HAP-1 (cell line): ENCODE measurements around the gene JAG1.
A peak's percentile ranks its signal among the peaks of the same experiment; 100 is the strongest.

Experiments used
- DNase-seq, 2 experiments: peaks; one replicate each; pipeline ENCODE4 v3.0.0-alpha.2; 2016 to 2020; ENCODE audit warnings: low spot score in 2 of 2
- H3K27me3 ChIP-seq: fragments of 250-450 bp; sonication (Bioruptor Pico); 2 replicates; pipeline ENCODE4 v1.5.1; 2020; ENCODE audit warnings: low read depth, mild to moderate bottlenecking, moderate library complexity
- H3K36me3 ChIP-seq: fragments of 250-450 bp; sonication (Bioruptor Pico); replicated peaks from 2 replicates; pipeline ENCODE4 v1.5.1; 2020; ENCODE audit warnings: mild to moderate bottlenecking
- H3K4me1 ChIP-seq: fragments of 250-450 bp; sonication (Bioruptor Pico); 2 replicates; pipeline ENCODE4 v1.5.1; 2020; ENCODE audit warnings: mild to moderate bottlenecking
- H3K4me3 ChIP-seq: fragments of 250-450 bp; sonication (Bioruptor Pico); 2 replicates; pipeline ENCODE4 v1.5.1; 2020; ENCODE audit warnings: mild to moderate bottlenecking, moderate library complexity
- H3K9me3 ChIP-seq: fragments of 250-450 bp; sonication (Bioruptor Pico); 2 replicates; pipeline ENCODE4 v1.5.1; 2020; ENCODE audit warnings: mild to moderate bottlenecking, moderate library complexity
- in situ Hi-C: fragments of 300-500 bp; cut with MboI; formaldehyde crosslinking; loops from 3 replicates; pipeline ENCODE4 v1.14.3; 2020; ENCODE audit warnings: low sequenced_read_pairs, inconsistent platforms, mixed read lengths

The JAG1 gene

GRCh38 chr20:10649080-10649796 is 24.6 kb downstream of the JAG1 start:
- Histone ChIP-seq H3K9me3 (no peaks in the 10 kb centered on the region), H3K27me3 (no peaks in the 10 kb centered on the region), H3K4me1 (peaks cover 34% of the 10 kb centered on the region), H3K36me3 (peaks cover 60% of the 10 kb centered on the region), H3K4me3 (no peak overlapping the region)
- in situ Hi-C loops, result no loop called here
- DNase-seq, result peak; percentile 47 to 78

- Histone ChIP-seq H3K4me3 (no peak overlapping the region), H3K9me3 (no peaks in the 10 kb centered on the region), H3K27me3 (no peaks in the 10 kb centered on the region), H3K4me1 (peaks cover 34% of the 10 kb centered on the region), H3K36me3 (peaks cover 62% of the 10 kb centered on the region)
- in situ Hi-C loops, result no loop called here
- no peak for DNase-seq
These were observed 25.1 kb downstream of the JAG1 start for GRCh38 chr20:10648651-10649050.

GRCh38 chr20:10647909-10648308 is 25.9 kb downstream of the JAG1 start:
- Histone ChIP-seq H3K4me1 (peaks cover 34% of the 10 kb centered on the region), H3K27me3 (no peaks in the 10 kb centered on the region), H3K9me3 (no peaks in the 10 kb centered on the region), H3K36me3 (peaks cover 67% of the 10 kb centered on the region), H3K4me3 (no peak overlapping the region)
- no peak for DNase-seq
- in situ Hi-C loops, result no loop called here

GRCh38 chr20:10647471-10647870 is 26.3 kb downstream of the JAG1 start:
- peak; percentile 67 to 74 for DNase-seq
- Histone ChIP-seq H3K36me3 (peaks cover 71% of the 10 kb centered on the region), H3K27me3 (no peaks in the 10 kb centered on the region), H3K9me3 (no peaks in the 10 kb centered on the region), H3K4me3 (no peak overlapping the region), H3K4me1 (peaks cover 34% of the 10 kb centered on the region)
- in situ Hi-C loops, result no loop called here

GRCh38 chr20:10646886-10647420 is 26.8 kb downstream of the JAG1 start:
- peaks cover 34% of the 10 kb centered on the region for H3K4me1 ChIP-seq
- peaks cover 76% of the 10 kb centered on the region for H3K36me3 ChIP-seq
- in situ Hi-C loops, result no loop called here
- no peaks in the 10 kb centered on the region for H3K9me3 ChIP-seq
- H3K4me3 ChIP-seq, result no peak overlapping the region
- H3K27me3 ChIP-seq, result no peaks in the 10 kb centered on the region
- no peak for DNase-seq

- Histone ChIP-seq H3K36me3 (peaks cover 74% of the 10 kb centered on the region), H3K9me3 (no peaks in the 10 kb centered on the region), H3K4me3 (no peak overlapping the region), H3K27me3 (no peaks in the 10 kb centered on the region), H3K4me1 (peaks cover 34% of the 10 kb centered on the region)
- in situ Hi-C loops, result no loop called here
- DNase-seq, result no peak
These were observed 27.8 kb downstream of the JAG1 start for GRCh38 chr20:10646006-10646405.

- peaks cover 80% of the 10 kb centered on the region for H3K36me3 ChIP-seq
- DNase-seq, result no peak
- H3K9me3 ChIP-seq, result no peaks in the 10 kb centered on the region
- no peaks in the 10 kb centered on the region for H3K27me3 ChIP-seq
- peaks cover 29% of the 10 kb centered on the region for H3K4me1 ChIP-seq
- in situ Hi-C loops, result no loop called here
- H3K4me3 ChIP-seq, result no peak overlapping the region
These were observed 28.6 kb downstream of the JAG1 start for GRCh38 chr20:10645205-10645570.

- in situ Hi-C loops, result no loop called here
- Histone ChIP-seq H3K4me3 (no peak overlapping the region), H3K9me3 (no peaks in the 10 kb centered on the region), H3K4me1 (peaks cover 24% of the 10 kb centered on the region), H3K27me3 (no peaks in the 10 kb centered on the region), H3K36me3 (peaks cover 85% of the 10 kb centered on the region)
- no peak for DNase-seq
These were observed 29.2 kb downstream of the JAG1 start for GRCh38 chr20:10644458-10645204.

GRCh38 chr20:10643560-10643873 is 30.3 kb downstream of the JAG1 start:
- peaks cover 90% of the 10 kb centered on the region for H3K36me3 ChIP-seq
- H3K27me3 ChIP-seq, result no peaks in the 10 kb centered on the region
- no peaks in the 10 kb centered on the region for H3K9me3 ChIP-seq
- DNase-seq, result no peak
- in situ Hi-C loops, result no loop called here
- H3K4me1 ChIP-seq, result peaks cover 13% of the 10 kb centered on the region
- no peak overlapping the region for H3K4me3 ChIP-seq

- Histone ChIP-seq H3K4me3 (no peak overlapping the region), H3K4me1 (peaks cover 11% of the 10 kb centered on the region), H3K27me3 (no peaks in the 10 kb centered on the region), H3K36me3 (peaks cover 87% of the 10 kb centered on the region), H3K9me3 (no peaks in the 10 kb centered on the region)
- in situ Hi-C loops, result no loop called here
- DNase-seq, result no peak
These were observed 30.8 kb downstream of the JAG1 start for GRCh38 chr20:10642856-10643559.

- Histone ChIP-seq H3K36me3 (peaks cover 82% of the 10 kb centered on the region), H3K27me3 (no peaks in the 10 kb centered on the region), H3K4me1 (peaks cover 3% of the 10 kb centered on the region), H3K4me3 (no peak overlapping the region), H3K9me3 (no peaks in the 10 kb centered on the region)
- in situ Hi-C loops, result no loop called here
- no peak for DNase-seq
These were observed 31.9 kb downstream of the JAG1 start for GRCh38 chr20:10641893-10642292.

- Histone ChIP-seq H3K36me3 (peaks cover 78% of the 10 kb centered on the region), H3K4me1 (peaks cover 3% of the 10 kb centered on the region; the same call in 1 of the 2 replicates), H3K9me3 (no peaks in the 10 kb centered on the region), H3K4me3 (no peak overlapping the region), H3K27me3 (no peaks in the 10 kb centered on the region)
- in situ Hi-C loops, result no loop called here
- DNase-seq, result no peak
These were observed 32.3 kb downstream of the JAG1 start for GRCh38 chr20:10641467-10641866.

GRCh38 chr20:10640897-10641296 is 32.9 kb downstream of the JAG1 start:
- Histone ChIP-seq H3K4me3 (no peak overlapping the region), H3K27me3 (no peaks in the 10 kb centered on the region), H3K9me3 (no peaks in the 10 kb centered on the region), H3K4me1 (peaks cover 3% of the 10 kb centered on the region; the same call in 1 of the 2 replicates), H3K36me3 (peaks cover 72% of the 10 kb centered on the region)
- in situ Hi-C loops, result no loop called here
- DNase-seq, result no peak
